Stimulated activated CD8-positive, alpha-beta memory T cell treated with anti-CD3 and anti-CD28 coated beads, Interleukin-2, amount 100 ng/mL, for 48 hours (primary cell): ENCODE results near the gene CNBP.
A peak's percentile ranks its signal among the peaks of the same experiment; 100 is the strongest.

Source experiments
- DNase-seq, 2 donors: peaks; one replicate each; pipeline ENCODE4 v3.0.0-alpha.2; 2020; ENCODE audit warnings: low read depth in 2 of 2

CNBP gene

DNA sequence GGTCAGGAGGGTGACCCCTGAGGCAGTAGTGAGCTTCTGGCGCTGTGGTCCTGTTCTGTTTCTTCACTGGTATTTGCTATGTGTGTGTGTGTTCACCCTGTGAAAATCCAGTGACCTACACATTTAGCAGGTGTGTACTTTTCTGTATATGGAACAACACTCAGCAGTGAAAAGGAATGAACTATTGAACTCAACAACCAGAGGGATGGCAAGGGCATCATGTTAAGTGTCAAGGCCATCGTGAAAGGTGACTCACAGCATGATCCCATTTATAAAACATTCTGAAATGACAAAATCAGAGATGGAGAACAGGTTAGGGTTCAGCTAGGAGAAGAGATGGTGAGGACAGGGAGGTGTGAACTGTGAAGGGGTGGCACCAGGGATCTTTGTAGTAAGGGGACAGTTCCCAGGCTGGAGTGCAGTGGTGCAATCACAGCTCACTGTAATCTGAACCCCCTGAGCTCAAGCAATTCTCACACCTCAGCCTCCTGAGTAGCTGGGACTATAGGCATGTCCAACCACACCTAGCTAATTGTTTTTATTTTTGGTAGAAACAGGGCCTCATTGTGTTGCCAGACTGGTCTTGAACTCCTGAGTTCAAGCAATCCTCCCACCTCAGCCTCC lies 52.1 kb downstream of the CNBP start:
- DNase-seq: no peak

GRCh38 chr3:129130291-129130813 lies 53.3 kb downstream of the CNBP start:
- no peak for DNase-seq

GRCh38 chr3:129128357-129129155 lies 55.1 kb downstream of the CNBP start:
- no peak for DNase-seq

GRCh38 chr3:129126726-129127280 lies 56.9 kb downstream of the CNBP start:
- DNase-seq: no peak

- DNase-seq: no peak
These were observed 60.2 kb downstream of the CNBP start for GRCh38 chr3:129123314-129124060.

GRCh38 chr3:129122412-129123011 lies 61.2 kb downstream of the CNBP start:
- no peak for DNase-seq

DNA sequence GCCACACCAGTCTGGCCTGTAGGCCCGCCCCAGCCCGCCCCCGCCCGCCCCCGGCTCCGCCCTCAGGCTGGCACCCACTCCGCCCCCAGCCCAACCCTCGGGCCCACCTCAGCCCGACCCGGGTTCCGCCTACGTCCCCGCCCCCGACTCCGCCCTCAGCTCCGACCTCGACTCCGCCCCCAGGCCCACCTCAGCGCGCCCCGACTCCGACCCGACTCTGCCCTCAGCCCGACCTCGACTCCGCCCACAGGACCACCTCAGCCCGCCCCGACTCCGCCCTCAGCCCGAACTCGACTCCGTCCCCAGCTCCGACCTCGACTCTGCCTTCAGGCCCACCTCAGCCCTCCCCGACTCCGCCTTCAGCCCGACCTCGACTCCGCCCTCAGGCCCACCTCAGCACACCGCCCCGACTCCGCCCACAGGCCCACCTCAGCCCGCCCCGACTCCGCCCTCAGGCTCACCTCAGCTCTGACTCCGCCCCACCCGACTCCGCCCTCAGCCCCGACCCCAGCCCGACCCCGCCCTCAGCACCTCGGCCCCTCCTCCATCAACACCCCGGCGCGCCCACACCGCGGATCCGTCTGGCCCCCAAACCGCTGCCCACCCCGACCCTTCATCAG lies 61.8 kb downstream of the CNBP start, which contains the start of gene RAB43:
Gene RAB43 (minus strand): TSS at position 13 of the 620 bp plus-strand sequence. CDS start 315 bp downstream, outside the sequence.
- DNase-seq: peak; percentile 75 to 86

GRCh38 chr3:129121016-129121791 lies 62.5 kb downstream of the CNBP start:
- no peak for DNase-seq

GRCh38 chr3:129120254-129121004 lies 63.3 kb downstream of the CNBP start:
- DNase-seq: peak; percentile 83 to 87

- no peak for DNase-seq
These were observed 64.2 kb downstream of the CNBP start for GRCh38 chr3:129119365-129120100.

- no peak for DNase-seq
These were observed 65.0 kb downstream of the CNBP start for GRCh38 chr3:129118745-129119144.
